ENCODE measurements around the gene SOX8.

Gene SOX8

DNA sequence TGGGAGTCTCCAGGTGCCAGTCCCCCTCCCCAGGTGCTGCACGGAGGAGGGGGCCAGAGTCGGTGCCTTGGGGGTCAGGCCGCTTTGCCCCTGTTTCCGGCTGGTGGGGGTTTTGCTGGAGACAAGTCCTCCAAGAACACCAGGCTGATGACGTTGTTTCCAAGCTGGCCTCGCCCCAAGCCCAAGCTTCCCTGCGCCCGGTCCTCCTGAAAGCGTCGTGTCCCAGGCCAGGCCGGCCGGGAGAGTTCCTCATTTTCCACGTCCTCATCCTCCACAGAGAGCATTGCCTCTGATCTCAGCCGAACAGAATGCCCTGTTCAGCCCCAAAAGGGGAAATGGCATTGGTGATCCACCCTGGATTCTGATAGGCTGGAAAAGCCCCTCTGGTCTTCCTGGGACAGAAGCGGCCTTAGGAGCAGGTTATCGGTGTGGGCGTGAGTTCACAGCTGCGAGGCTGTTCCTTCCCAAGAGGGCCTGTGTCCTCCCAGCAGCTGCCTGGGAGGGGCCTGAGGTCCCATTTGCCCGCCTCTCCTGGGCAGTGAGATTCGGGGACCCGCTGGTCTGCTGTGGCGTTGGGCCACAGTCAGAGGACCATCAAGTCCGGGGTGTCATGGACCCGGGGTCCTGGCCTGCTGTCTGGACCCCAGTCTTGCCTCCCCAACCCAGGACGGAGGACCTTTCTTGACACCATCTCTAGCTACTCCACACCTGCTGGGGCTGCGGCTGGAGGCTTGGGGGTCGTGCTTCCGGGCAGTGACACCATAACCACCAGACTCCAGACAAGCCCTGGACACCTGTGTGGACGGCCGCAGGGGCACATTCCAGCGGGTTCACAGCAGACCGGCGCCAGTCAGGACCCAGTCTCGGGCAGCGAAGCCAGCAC, 7.1 kb downstream of the SOX8 start:
- Histone ChIP-seq H3K36me3 (ENCODE audit: low read length) (no peaks in the 10 kb centered on the region), H3K9me2 (replicated peaks; ENCODE audit: insufficient read depth, low read length) (no peaks in the 10 kb centered on the region), H3F3A (ENCODE audit: insufficient read depth) (no peaks in the 10 kb centered on the region), H3K4me3 (ENCODE audit: insufficient read depth, low read length, poor library complexity, severe bottlenecking) (no peak overlapping the region), H3K27ac (ENCODE audit: low read depth, low read length) (no peak overlapping the region), H3K9ac (ENCODE audit: low read length) (no peak overlapping the region), H3K4me2 (ENCODE audit: low read depth, low read length, poor library complexity, severe bottlenecking) (no peak overlapping the region), H3K79me2 (ENCODE audit: insufficient read depth, low read length) (no peaks in the 10 kb centered on the region), H3K9me3 (ENCODE audit: insufficient read depth, low read length) (no peaks in the 10 kb centered on the region), H2AFZ (ENCODE audit: low read depth, low read length, severe bottlenecking) (no peak overlapping the region), H4K20me1 (ENCODE audit: low read depth, low read length) (no peaks in the 10 kb centered on the region), H3K27me3 (ENCODE audit: low read length) (no peaks in the 10 kb centered on the region)
- TF ChIP-seq EZH2phosphoT487 (conservative IDR thresholded peaks at IDR 0.05; ENCODE audit: low read length): no peak
- TF ChIP-seq, protein P1, sequence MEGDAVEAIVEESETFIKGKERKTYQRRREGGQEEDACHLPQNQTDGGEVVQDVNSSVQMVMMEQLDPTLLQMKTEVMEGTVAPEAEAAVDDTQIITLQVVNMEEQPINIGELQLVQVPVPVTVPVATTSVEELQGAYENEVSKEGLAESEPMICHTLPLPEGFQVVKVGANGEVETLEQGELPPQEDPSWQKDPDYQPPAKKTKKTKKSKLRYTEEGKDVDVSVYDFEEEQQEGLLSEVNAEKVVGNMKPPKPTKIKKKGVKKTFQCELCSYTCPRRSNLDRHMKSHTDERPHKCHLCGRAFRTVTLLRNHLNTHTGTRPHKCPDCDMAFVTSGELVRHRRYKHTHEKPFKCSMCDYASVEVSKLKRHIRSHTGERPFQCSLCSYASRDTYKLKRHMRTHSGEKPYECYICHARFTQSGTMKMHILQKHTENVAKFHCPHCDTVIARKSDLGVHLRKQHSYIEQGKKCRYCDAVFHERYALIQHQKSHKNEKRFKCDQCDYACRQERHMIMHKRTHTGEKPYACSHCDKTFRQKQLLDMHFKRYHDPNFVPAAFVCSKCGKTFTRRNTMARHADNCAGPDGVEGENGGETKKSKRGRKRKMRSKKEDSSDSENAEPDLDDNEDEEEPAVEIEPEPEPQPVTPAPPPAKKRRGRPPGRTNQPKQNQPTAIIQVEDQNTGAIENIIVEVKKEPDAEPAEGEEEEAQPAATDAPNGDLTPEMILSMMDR (IDR thresholded peaks at IDR 0.05; ENCODE audit: insufficient read depth, low read length, poor library complexity, severe bottlenecking): no peak

DNA sequence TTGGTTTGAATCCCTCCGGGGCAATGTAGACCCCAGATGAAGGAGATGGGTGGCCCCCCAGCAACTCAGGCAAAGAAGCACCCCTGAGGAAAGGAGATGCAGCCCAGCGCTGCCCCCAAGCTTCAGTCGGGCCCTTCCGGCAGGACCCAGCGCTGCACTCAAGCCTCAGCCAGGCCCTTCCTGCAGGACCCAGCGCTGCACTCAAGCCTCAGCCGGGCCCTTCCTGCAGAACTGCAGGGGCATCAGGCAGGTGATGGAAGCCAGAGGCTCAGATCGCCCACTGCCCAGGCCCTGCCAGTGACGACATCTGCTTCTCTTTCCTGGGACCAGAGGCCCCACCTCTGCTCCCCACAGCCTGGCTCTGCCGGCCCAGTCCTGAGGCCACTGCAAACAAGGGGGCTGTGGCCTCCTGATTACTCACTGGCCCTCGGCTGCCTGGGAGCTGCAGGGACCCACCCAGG, 7.8 kb downstream of the SOX8 start:
- Histone ChIP-seq H3K36me3 (ENCODE audit: low read length) (no peaks in the 10 kb centered on the region), H2AFZ (ENCODE audit: low read depth, low read length, severe bottlenecking) (no peak overlapping the region), H3K27me3 (ENCODE audit: low read length) (no peaks in the 10 kb centered on the region), H3K9me3 (ENCODE audit: insufficient read depth, low read length) (no peaks in the 10 kb centered on the region), H3F3A (ENCODE audit: insufficient read depth) (no peaks in the 10 kb centered on the region), H4K20me1 (ENCODE audit: low read depth, low read length) (no peaks in the 10 kb centered on the region), H3K4me3 (ENCODE audit: insufficient read depth, low read length, poor library complexity, severe bottlenecking) (no peak overlapping the region), H3K27ac (ENCODE audit: low read depth, low read length) (no peak overlapping the region), H3K9me2 (replicated peaks; ENCODE audit: insufficient read depth, low read length) (no peaks in the 10 kb centered on the region), H3K4me2 (ENCODE audit: low read depth, low read length, poor library complexity, severe bottlenecking) (no peak overlapping the region), H3K79me2 (ENCODE audit: insufficient read depth, low read length) (no peaks in the 10 kb centered on the region), H3K9ac (ENCODE audit: low read length) (no peak overlapping the region)
- no peak for TF ChIP-seq EZH2phosphoT487 (conservative IDR thresholded peaks at IDR 0.05; ENCODE audit: low read length)
- TF ChIP-seq, protein P1 (IDR thresholded peaks at IDR 0.05; ENCODE audit: insufficient read depth, low read length, poor library complexity, severe bottlenecking): no peak

DNA sequence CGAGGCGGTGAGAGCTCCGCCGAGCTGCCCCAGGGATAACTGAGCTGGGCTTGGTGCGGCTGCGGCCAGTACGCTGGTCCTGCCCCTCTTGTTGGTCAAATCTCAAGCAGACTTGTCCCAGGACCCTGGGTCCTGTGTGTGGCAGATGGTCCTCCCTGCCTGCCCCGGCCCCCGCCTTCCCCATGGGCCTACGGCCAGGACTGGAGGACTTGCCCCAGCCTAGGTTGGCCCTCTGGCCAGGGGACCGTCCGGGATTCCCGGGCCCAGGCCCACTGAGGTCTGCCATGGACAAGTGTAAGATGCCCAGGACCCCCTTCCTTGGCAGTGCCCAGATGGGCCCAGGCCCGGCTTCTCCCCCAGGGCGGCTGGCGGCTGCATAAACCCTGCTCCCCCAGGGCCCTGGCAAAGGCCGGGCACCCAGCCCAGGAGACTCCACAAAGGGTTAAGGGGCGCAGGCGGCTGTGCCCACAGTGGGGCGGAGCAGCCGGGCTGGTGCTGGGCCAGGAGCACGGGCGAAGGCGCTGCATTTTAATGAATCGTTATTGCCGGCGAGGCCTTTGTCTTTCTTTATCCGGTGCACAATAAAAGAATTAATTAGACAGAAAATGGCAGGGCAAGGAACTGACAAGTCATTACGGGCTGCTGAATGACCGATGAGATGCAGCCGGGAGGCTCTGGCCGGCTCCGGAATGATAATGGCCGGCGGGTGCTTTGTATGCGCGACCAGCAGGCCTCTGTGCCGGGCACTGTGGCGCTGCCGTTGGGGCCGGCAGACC, 9.1 kb downstream of the SOX8 start:
- Histone ChIP-seq H3K9ac (ENCODE audit: low read length) (no peak overlapping the region), H3K27me3 (ENCODE audit: low read length) (no peaks in the 10 kb centered on the region), H3K4me2 (ENCODE audit: low read depth, low read length, poor library complexity, severe bottlenecking) (no peak overlapping the region), H4K20me1 (ENCODE audit: low read depth, low read length) (no peaks in the 10 kb centered on the region), H3K79me2 (ENCODE audit: insufficient read depth, low read length) (no peaks in the 10 kb centered on the region), H3K9me3 (ENCODE audit: insufficient read depth, low read length) (no peaks in the 10 kb centered on the region), H3K4me3 (ENCODE audit: insufficient read depth, low read length, poor library complexity, severe bottlenecking) (no peak overlapping the region), H3K36me3 (ENCODE audit: low read length) (no peaks in the 10 kb centered on the region), H3K9me2 (replicated peaks; ENCODE audit: insufficient read depth, low read length) (no peaks in the 10 kb centered on the region), H3K27ac (ENCODE audit: low read depth, low read length) (no peak overlapping the region), H2AFZ (ENCODE audit: low read depth, low read length, severe bottlenecking) (no peak overlapping the region), H3F3A (ENCODE audit: insufficient read depth) (no peaks in the 10 kb centered on the region)
- TF ChIP-seq EZH2phosphoT487 (conservative IDR thresholded peaks at IDR 0.05; ENCODE audit: low read length): no peak
- TF ChIP-seq, protein P1 (IDR thresholded peaks at IDR 0.05; ENCODE audit: insufficient read depth, low read length, poor library complexity, severe bottlenecking): no peak

Measured in SU-DHL-6 (cell line).